Measurements from ENCODE around the gene SLC6A7. TPM values are rescaled to one million over a fixed set of nuclear protein-coding genes. Genes with fewer than 3 reads are reported as not detected.

SLC6A7 gene
- total RNA-seq, 1 experiment from 2014 or later: not detected

DNA sequence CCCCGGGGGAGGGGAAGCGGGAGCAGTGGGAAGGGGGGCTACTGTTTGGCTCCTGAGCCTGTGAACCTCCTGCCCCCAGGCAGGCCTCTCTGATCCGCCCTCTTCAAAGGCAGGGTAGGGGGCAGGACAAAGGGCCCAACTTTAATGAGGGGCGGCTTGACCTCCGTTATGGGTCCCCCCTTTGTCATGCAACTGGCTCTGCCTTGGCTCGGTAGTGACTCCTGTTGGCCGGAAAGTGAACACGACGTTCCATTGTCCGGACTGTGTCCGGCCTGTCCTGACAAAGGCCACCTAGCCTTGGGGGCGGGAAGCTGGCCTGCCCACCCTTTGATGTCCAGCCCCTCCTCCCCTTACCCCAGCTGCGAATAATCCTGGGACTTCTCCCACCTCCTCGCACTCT is 22.0 kb upstream of the SLC6A7 start:
- DNase-seq (ENCODE audit: low spot score): no peak
- in situ Hi-C loops (cut with HindIII; ENCODE audit: low sequenced_read_pairs): no loop called here

DNA sequence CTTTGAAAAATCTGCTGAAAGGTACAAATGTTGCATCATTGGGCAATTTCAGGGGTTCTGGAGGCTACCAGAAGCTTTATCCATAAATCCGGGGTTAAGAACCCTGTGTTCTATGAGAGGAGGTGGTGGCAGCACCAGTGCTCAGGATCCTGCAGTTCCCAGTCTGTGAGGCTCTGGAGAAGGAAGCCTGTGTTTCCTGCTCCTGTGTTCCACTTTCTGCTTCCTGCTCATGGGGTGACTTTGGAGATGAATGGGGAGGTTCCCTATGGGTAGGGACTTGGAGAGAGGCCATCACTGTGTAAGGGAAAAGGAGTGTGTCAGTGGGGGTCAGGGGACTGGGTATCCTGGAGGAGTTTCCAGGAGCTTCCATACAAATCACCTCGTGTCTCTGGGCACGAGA is 21.0 kb upstream of the SLC6A7 start:
- in situ Hi-C loops (cut with HindIII; ENCODE audit: low sequenced_read_pairs): no loop called here
- DNase-seq (ENCODE audit: low spot score): no peak

DNA sequence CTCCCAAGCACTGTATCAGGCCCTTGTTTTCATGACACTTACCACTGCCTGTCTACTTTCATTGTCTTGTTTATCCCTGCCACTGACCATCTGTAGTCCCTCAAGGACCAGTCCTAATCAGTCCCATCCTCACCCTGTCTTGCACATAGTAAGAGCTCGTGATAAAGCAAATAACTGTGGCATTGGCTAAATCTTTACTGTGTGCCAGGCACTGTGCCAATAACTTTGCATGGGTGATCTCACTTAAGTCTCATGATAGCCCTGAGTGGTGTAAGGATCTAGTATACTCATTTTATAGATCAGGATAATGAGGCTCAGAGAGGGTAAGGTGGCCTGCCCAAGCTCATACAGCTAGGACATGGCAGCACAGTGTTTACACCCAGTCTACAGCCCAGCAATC is 17.7 kb upstream of the SLC6A7 start:
- in situ Hi-C loops (cut with HindIII; ENCODE audit: low sequenced_read_pairs): no loop called here
- DNase-seq (ENCODE audit: low spot score): no peak

DNA sequence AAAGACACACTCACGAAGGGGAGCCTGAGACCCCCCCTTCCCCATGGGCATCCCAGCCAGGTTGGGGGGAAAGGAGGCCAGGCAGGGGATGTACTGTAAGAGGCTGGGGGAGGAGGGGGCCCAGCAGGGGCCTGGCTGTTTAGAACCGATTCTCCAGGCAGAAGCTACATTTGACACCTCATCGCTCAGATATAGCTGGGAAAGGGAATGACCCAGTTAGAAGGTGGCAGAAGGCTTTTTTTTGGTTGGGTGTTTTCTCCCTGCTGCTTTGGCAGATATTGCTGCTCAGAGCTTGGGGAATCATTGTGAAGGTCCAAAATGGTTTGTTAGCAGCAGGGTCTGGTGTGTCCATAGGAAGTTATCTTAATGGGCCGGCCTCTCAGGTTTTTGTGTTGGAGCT is 17.3 kb upstream of the SLC6A7 start:
- peak; percentile 95 for DNase-seq (ENCODE audit: low spot score)
- in situ Hi-C loops (cut with HindIII; ENCODE audit: low sequenced_read_pairs): no loop called here

DNA sequence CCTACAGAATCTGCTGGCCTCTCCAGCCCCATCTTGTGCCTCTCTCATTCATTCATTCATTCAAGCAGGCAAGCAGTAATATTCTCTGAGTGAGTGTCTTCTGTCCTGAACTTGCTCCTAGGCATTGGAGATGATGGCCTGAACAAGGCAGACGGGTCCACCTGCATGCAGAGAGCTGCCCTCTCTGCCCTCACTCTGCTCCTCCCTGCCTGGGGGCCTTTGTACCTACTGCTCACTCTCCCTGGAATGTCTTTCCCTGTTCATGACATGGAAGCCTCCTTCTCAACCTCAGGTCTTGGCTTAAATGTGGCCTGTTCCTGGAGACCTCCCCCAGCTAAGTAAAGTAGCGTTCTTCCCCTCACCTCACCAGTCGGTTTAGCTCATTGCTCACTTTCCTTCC is 16.7 kb upstream of the SLC6A7 start:
- in situ Hi-C loops (cut with HindIII; ENCODE audit: low sequenced_read_pairs): no loop called here
- DNase-seq (ENCODE audit: low spot score): no peak

DNA sequence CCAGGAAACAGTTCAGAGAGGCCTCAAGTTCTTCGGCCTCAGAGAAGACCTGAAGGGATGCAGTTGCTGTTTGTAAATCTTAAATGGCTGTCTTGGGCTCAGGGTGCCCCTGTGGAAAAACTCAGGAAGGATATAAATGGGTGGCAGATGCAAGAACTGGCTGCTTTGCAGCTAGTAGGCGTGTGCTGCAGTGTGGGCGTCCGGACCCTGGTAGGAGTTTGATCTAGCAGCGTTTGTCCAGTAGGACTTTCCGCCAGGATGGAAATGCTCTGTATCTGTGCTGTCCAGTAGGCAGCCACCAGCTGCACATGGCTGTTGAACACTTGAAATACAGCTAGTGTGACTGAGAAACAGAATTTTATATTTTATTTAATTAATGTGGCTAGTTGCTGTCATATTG is 15.6 kb upstream of the SLC6A7 start:
- DNase-seq (ENCODE audit: low spot score): no peak
- in situ Hi-C loops (cut with HindIII; ENCODE audit: low sequenced_read_pairs): no loop called here

DNA sequence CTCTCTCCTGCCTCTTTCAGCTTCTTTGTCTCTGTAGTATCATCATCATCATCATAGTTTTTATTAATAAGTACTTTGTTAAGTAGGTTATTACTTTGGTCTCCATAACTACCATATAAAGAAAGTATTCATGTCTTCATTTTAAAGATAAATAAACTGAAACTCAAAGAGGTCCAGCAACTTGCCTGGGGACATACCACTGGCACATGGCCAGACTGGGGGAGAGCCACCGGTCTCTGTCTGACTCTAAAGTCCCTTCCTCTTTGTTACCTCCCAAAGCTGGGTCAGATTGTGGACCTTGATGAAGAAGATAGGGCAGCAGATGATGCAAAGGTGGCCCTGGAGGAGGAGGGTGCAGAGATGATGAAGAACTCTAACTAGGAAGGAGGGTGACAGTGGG is 14.8 kb upstream of the SLC6A7 start:
- in situ Hi-C loops (cut with HindIII; ENCODE audit: low sequenced_read_pairs): no loop called here
- DNase-seq (ENCODE audit: low spot score): no peak

DNA sequence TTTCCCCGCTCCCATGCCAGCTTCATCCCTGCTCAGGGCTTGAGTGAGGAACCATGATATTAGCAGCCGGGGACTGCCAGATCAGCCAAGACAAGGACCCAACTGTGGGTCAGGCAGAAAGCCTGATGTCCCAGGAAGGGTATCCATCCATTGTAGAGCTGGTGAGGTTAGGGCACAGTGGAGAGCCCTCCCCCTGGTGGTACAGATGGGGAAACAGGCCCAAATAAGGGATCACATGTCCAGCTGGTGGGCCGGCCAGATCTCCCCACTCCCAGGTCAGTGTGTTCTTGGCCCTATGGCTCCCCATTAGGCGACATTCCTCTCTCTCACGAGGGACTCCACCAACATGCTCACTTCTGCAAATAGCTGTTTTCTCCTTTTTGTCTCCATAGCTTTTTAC is 14.3 kb upstream of the SLC6A7 start:
- in situ Hi-C loops (cut with HindIII; ENCODE audit: low sequenced_read_pairs): no loop called here
- DNase-seq (ENCODE audit: low spot score): no peak

DNA sequence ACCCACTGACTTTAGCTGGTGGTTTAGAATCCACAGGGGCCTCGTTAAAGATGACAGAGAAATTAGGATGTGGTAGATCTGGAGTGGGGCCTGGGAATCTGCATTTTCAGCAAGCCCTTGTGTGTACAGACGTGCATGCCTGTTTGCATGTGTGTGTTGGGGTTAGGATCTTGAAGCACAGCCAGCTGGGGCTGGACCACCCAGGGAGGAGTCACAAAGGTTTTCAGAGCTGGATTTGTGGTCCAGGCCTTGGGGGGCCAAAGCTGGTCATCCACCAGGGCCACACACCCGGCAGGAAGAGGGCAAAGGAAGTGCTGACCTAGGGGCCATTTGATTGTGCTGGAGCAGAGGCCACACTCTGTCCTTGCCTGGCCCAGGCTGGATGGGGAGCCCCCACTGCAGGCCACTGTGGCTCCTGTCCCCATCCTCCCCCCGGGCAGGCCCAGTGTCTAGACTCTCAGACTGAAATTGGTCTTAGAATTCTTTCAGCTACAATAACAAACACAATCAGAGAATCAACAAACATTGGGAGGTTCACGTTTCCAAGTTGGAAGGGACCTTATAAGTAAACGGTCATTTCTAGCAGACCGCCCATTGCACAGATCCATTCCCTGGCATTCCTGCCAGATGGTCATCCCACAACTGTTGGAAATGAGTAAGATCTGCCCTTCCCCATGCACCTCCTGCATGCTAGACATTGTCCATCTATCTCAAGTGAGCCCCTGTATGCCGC is 13.0 kb upstream of the SLC6A7 start:
- in situ Hi-C loops (cut with HindIII; ENCODE audit: low sequenced_read_pairs): no loop called here
- no peak for DNase-seq (ENCODE audit: low spot score)

DNA sequence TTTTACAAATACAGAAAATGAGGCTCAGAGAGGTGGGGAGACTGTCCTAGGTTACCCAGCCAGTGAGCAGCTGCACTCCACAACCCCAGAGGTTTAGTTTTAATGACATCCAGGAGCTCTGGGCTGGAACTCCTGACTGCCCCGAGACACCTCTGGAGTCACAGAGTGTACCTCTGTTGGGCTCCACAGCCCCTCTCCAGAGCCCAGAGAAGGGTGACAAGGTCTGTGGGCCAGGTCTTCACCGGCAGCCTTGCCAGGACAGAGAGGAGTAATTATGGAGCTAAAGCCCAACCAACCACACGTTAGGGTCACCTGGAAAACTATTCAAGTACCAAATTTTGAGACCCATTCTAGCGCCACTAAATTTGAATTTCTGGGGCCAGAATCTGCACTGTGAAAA is 12.1 kb upstream of the SLC6A7 start:
- no peak for DNase-seq (ENCODE audit: low spot score)
- in situ Hi-C loops (cut with HindIII; ENCODE audit: low sequenced_read_pairs): no loop called here

DNA sequence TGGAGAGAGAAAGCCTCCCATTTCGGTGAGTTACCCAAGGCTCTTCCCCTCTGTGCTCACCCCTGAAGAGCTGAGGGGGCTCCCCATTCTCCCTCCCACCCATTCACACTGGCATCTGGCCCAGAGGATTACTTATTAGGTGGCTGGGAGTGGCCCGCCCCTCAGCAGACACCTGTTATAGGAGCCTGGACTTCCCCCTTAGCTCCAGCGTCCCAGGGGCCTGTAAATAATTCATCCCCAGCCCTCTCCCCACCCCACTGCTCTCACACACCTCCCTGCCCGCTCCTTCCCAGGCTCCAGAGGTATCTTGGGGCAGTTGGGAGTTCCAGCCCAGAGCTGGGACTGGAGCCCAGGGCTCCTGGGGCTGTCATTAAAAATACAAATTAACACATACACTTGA is 11.6 kb upstream of the SLC6A7 start:
- no peak for DNase-seq (ENCODE audit: low spot score)
- in situ Hi-C loops (cut with HindIII; ENCODE audit: low sequenced_read_pairs): no loop called here

DNA sequence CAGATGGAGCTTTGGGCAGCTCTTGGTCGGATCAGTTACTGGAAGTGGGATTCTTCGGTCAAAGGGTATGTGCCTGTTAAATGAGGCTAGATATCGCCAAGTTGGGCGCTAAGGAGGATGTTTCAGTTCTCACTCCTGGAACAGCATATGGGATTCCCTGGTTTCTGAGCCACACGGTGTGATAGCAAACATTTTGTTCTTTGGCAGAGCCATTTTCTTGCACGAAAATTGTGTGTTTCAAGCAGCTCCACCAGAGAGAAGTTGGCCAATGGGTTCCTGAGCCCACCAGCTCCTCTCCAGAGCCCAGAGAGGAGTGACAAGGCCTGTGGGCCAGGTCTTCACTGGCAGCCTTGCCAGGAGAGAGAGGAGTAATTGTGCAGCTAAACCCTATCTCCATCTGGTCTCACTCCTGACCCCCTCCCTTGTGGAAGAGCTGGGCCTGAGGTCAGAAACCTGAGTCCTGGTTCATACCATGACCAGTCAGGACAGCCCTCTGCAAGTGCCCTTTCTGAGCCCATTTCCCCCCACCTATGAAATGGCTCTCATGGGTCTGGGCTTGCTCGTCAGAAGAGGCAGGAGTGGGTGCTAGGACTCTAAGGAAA is 10.7 kb upstream of the SLC6A7 start:
- in situ Hi-C loops (cut with HindIII; ENCODE audit: low sequenced_read_pairs): no loop called here
- DNase-seq (ENCODE audit: low spot score): peak; percentile 61

DNA sequence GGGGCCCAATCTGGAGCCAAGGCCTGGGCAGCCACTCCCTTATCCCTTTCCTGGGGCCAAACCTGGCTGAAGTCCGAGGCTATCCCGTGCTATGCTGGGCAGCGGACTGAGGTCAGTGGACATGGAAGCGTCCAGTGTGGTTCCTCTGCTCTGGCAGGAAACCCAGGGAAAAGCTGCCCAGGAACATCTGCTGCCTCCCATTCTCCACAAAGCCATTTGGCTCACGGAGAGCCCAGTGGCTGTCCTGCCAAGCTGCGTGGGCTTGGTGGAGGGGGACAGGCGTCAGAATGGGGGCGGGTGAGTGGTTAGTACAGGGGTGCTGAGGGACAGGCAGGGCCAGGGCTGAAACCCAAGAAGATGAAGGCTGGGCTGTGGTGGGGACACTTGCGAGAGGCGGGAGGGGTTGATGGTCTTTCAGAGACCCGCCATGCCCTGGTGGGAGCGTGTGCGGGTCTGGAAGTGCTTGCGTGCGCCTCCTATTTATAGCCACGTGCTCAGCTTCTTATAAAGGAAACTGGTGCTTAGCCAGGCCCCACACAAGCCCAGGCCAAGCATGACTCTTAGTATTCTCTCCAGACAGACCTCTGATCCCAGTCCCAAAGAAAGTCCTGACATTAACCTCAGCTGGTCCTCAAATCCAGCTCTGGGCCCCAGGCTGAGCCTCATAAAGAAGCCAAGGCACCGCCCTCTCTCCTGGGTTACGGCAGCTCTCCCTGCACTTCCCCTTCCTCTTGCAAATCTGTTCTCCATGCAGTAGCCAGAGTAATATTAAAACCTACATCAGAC is 9.4 kb upstream of the SLC6A7 start:
- DNase-seq (ENCODE audit: low spot score): peak; percentile 89
- in situ Hi-C loops (cut with HindIII; ENCODE audit: low sequenced_read_pairs): no loop called here

DNA sequence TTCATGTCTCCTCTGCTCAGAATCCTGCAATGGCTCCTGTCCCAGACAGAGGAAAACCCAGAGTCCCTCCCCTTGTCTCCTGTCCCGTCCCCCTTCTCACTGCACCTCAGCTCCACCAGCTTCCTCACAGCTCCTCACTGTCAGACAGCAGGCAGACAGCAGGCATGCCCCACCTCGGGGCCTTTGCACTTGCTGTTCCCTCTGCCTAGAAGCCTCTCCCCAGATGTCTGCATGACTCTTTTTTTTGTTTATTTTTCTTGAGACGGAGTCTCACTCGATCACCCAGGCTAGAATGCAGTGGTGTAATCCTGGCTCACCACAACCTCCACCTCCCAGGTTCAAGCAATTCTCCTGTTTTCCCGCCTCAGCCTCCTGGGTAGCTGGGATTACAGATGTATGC is 8.8 kb upstream of the SLC6A7 start:
- in situ Hi-C loops (cut with HindIII; ENCODE audit: low sequenced_read_pairs): no loop called here
- DNase-seq (ENCODE audit: low spot score): no peak

DNA sequence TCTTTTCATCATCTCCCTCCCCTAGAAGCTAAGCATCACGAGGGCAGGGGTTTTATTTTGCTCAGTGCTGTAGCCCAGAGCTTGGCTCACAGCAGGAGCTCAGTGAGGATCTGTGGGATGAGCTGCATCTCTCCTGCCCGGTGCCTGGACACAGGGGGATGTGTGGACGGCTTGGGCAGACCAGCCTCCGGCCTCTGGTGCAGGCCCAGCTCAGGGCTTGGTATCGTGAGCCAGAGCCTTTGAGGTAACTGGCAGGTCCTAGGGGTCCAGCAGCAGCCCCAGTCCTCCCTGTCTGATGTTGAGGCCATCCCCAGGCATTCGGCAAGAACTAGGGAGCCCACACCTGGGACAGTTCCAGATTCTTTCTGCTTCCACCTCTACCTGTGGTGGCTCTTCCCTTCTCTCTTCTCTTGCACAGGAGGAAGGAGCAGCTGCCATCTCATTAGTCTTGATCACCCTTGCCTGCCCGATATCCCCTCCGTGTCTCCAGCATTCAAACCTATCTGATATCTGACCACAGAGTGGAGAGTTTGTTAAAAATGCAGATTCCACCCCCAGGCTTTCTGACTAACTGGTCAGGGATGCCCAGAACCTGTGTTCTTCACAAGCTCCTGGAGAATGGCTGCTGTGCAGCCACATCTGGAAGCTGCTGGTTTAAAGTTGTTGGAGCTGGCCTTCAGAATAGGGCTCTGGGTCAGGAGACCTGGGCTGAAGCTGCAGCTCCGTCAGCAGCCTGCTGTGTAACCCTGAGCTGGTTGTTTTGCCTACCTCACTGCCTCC is 7.9 kb upstream of the SLC6A7 start:
- no peak for DNase-seq (ENCODE audit: low spot score)
- in situ Hi-C loops (cut with HindIII; ENCODE audit: low sequenced_read_pairs): no loop called here

DNA sequence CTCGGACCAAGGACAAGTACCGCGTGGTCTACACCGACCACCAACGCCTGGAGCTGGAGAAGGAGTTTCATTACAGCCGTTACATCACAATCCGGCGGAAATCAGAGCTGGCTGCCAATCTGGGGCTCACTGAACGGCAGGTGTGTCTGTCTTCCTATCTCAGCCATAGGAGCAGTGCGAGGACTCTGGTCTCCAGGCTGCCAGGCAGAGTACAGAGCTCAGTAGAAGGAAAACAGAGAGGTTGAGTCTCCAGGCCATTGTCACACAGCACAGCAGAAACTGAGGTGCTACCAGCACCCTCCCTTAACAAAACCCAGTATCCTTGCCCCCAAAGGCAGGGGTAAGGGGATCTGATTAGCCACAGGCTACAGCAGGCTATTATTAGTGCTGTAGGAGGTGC is 7.1 kb upstream of the SLC6A7 start:
- in situ Hi-C loops (cut with HindIII; ENCODE audit: low sequenced_read_pairs): no loop called here
- no peak for DNase-seq (ENCODE audit: low spot score)

DNA sequence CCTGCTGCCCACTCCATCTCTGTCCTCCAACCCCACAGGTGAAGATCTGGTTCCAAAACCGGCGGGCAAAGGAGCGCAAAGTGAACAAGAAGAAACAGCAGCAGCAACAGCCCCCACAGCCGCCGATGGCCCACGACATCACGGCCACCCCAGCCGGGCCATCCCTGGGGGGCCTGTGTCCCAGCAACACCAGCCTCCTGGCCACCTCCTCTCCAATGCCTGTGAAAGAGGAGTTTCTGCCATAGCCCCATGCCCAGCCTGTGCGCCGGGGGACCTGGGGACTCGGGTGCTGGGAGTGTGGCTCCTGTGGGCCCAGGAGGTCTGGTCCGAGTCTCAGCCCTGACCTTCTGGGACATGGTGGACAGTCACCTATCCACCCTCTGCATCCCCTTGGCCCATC is 6.4 kb upstream of the SLC6A7 start:
- no peak for DNase-seq (ENCODE audit: low spot score)
- in situ Hi-C loops (cut with HindIII; ENCODE audit: low sequenced_read_pairs): no loop called here

DNA sequence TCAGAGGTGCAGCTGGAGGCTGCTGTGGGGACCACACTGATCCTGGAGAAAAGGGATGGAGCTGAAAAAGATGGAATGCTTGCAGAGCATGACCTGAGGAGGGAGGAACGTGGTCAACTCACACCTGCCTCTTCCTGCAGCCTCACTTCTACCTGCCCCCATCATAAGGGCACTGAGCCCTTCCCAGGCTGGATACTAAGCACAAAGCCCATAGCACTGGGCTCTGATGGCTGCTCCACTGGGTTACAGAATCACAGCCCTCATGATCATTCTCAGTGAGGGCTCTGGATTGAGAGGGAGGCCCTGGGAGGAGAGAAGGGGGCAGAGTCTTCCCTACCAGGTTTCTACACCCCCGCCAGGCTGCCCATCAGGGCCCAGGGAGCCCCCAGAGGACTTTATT is 5.9 kb upstream of the SLC6A7 start:
- in situ Hi-C loops (cut with HindIII; ENCODE audit: low sequenced_read_pairs): no loop called here
- no peak for DNase-seq (ENCODE audit: low spot score)

DNA sequence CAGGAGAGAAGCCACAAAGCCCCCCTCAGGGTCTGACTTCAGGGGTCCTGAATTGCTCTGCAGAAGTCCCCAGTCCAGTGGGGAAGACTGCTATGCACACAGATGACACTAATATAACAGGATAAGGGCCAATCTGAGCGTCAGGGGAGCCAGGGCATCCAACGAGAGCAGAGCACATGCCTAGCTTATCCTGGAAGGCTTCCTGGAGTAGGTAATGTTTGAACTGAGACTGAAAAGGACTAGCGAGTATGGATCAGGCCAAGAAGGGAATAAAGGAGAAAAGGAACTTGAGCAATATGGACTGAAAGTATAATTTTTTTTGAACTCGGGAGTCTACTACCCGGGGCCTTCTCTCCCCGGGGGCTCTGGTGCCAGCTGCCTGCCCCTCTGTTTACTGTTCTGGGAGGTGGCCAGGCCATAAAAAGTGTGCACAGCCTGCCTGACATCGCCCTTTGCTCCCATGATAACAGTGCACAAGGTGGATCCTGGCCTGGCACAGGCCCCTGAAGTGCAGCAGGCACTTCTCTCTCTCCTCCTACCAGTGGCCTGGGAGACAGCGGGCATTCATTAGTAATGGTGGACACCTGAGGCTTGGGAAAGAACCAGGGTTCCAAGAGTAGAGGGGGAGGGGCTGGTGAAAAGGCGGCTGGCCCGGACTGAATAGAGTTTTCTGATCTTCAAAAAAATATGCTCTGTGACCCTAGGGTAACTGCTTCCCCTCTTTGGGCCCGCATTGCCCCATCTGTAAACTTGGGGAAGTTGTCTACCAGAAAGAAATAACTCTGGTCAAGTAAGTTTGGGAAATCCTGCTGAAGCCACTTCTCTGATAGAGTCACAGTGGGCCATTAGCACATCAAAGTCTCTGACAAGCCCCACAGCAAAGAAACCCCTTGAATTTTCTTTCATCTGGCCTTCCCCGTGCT is 4.6 kb upstream of the SLC6A7 start:
- DNase-seq (ENCODE audit: low spot score): no peak
- in situ Hi-C loops (cut with HindIII; ENCODE audit: low sequenced_read_pairs): no loop called here
